ENCODE results near the gene MED4.

DNA sequence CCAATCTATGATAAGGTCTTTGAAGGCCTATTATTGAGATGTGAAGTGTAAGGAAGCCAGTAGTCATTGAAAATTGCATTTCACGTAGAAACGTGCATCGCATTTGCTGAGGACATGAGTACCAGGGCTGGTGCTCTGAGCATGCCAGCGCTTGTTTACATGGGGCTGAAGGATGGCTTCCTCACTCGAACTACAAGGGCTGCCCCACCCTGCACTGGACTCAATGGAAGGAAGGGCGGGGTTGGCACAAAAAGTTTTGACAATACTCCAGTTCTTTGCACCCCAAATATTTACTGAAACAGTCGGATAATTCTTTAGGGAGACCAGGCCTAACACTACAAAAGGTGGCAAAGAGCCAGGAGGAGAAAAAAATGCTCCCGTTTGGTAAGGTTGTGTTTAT lies 28.9 kb upstream of the MED4 start:
- TF ChIP-seq, protein P1, sequence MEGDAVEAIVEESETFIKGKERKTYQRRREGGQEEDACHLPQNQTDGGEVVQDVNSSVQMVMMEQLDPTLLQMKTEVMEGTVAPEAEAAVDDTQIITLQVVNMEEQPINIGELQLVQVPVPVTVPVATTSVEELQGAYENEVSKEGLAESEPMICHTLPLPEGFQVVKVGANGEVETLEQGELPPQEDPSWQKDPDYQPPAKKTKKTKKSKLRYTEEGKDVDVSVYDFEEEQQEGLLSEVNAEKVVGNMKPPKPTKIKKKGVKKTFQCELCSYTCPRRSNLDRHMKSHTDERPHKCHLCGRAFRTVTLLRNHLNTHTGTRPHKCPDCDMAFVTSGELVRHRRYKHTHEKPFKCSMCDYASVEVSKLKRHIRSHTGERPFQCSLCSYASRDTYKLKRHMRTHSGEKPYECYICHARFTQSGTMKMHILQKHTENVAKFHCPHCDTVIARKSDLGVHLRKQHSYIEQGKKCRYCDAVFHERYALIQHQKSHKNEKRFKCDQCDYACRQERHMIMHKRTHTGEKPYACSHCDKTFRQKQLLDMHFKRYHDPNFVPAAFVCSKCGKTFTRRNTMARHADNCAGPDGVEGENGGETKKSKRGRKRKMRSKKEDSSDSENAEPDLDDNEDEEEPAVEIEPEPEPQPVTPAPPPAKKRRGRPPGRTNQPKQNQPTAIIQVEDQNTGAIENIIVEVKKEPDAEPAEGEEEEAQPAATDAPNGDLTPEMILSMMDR (IDR thresholded peaks at IDR 0.05) = no peak
- no peak for TF ChIP-seq POLR2A (IDR thresholded peaks at IDR 0.05)
